Right renal cortex interstitium (tissue), 3 donors: ENCODE data around the gene DNAJC30. TPM values are rescaled to one million over a fixed set of nuclear protein-coding genes. Genes with fewer than 3 reads are reported as not detected.
"Not testable (repeated sequence)": the region's sequence is repeated elsewhere in the genome, so short reads cannot be mapped to it uniquely, and the experiment has no call there.

Experiments
- DNase-seq, 3 donors: peaks; one replicate each; pipeline ENCODE4 v3.0.0-alpha.2; 2013; ENCODE audit warnings: low read depth in 3 of 3, low spot score in 2 of 3
- polyA plus RNA-seq, 3 donors: library from polyadenylated mRNA; unstranded; fragments of 120-200 nt; gene quantifications; one replicate each; pipeline ENCODE4 v1.2.1, GENCODE V29; 2013; ENCODE audit not compliant: insufficient read length in 3 of 3

DNAJC30 gene
- 10 to 100 TPM in 2 of 3 donors, 1 to 10 TPM in 1; 9.1 to 11.5 (median 10.2) TPM for polyA plus RNA-seq

DNA sequence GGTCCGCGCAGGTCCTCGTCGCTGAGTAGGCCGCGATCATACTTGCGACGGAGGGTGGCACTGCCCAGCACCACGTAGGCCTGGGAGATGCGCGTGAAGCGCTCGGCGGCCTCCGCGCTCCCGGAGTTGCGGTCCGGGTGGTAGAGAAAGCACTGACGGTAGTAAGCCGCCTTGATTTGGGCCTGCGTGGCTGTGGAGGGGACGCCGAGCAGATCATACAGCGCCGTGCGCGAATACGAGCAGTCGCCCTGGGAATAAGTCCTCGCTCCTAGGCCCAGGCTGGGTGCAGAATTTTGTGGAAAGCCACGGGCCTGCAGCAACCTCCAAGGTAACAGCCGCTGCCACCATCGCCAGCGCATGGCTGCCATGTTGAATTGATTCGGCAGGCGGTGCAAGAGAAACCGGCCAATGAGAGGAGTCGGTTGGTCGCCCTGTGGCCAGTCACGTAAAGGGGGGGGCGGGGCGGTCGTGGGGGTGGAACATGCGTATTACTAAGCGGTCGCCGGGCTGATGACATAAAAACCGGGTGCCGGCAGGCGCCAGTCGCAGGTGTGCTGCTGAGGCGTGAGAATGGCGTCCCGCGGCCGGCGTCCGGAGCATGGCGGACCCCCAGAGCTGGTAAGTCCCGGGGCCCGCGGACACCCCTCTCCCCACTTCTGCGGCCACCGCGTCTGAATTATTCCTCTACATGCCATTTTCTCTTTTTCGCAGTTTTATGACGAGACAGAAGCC lies at the start of gene DNAJC30, which contains the start of gene BUD23:
TSS of gene DNAJC30 (minus strand) at position 398 of the 732 bp plus-strand sequence. CDS start at position 368, 30 bp downstream.
TSS of gene BUD23 (plus strand) at position 542 of the 732 bp plus-strand sequence. CDS start at position 571, 29 bp downstream.
- DNase-seq, result peak; percentile 81 to 90 (median 84)

DNA sequence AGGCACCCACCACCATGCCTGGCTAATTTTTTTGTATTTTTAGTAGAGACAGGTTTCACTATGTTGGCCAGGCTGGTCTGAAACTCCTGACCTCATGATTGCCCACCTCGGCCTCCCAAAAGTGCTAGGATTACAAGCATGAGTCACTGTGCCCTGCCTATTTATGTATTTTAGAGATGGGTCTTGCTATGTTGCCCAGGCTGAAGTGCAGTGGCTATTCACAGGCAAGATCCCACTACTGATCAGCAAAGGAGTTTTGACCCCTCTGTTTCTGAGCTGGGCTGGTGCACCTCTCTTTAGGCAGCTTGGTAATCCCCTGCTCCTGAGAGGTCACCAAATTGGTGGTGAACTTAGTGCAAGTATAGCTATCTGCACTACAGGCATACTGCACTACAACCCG lies 49.1 kb upstream of the DNAJC30 start:
- no peak for DNase-seq

DNA sequence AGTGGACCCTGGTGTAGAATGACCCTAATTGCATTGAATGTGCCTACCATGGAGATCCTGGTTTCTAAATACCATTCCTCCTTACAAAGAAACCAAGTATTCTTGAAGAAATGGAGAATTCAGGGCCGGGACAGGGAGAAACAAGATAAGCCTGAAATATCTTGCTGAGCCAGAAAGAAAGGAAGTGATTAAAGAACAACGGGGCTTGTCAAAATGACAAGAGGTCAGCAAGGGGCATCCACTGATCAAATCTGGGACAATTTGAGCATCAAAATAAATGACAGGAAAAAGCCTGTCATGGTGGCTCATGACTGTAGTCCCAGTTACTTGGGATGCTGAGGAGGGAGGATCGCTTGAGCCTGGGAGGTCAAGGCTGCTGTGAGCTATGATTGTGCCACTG lies 47.2 kb upstream of the DNAJC30 start:
- DNase-seq, result no peak

DNA sequence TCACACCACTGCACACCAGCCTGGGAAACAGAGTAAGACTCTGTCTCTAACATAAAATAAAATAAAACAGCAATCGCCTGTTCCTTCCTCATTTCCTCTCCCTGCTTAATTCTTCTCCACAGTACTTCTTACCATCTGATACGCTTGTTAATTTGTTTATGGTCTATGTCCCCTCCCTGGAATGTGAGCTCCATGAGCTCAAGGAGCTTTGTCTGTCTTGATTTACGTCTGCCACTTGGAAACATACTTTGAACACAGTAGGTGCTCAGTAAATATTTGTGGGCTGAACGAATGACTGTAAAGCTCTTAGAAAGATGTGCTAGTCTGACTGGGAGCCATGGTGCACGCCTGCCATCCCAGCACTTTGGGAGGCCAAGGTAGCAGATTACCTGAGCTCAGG lies 45.3 kb upstream of the DNAJC30 start:
- no peak for DNase-seq

DNA sequence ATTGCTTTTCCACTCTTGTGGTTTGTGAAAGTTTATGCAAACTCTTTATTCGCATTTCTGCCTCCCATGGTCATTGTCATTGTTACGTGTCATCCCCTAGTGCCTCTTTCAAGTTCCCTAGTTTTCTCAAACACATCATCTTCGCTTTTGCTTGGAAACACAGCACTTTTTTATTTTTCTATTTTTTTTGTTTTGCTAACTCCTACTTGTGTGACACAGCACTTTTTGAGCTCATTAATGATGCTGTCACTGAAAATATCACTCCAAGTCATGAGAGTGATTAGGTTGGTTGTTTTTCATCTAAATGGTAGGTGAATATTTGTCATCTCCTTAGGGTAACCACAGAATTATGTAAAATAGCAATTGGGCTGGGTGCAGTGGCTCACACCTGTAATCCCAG lies 44.7 kb upstream of the DNAJC30 start:
- DNase-seq, result no peak

DNA sequence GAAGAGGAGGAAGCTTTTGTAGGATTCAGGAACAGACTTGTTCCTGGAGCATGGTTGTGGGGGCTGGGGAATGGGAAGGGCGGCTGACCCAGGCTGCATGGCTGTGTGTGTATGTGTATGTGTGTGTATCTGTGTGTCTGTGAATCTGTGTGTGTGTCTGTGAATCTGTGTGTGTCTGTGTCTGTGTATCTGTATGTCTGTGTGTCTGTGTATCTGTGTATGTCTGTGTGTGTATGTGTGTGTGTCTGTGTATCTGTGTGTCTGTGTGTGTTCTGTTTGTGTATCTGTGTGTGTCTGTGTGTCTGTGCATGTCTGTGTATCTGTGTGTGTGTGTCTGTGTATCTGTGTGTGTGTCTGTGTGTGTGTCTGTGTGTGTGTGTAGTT lies 42.8 kb upstream of the DNAJC30 start:
- no peak for DNase-seq

DNA sequence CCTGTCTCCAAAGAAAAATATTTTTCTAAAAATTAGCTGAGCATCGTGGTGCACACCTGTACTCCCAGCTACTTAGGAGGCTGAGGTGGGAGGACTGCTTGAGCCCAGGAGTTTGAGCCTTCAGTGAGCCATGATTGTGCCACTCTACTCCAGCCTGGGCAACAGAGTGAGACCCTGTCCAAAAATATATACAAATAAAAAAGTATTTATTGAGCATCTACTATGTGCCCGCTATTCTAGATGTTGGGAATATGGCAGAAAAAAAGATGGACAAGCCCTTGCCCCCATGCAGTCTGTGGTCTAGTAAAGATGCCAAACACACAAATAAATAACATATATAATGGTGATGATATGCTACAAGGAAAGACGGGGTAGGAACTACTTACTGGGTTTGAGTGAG lies 40.6 kb upstream of the DNAJC30 start:
- no peak for DNase-seq

DNA sequence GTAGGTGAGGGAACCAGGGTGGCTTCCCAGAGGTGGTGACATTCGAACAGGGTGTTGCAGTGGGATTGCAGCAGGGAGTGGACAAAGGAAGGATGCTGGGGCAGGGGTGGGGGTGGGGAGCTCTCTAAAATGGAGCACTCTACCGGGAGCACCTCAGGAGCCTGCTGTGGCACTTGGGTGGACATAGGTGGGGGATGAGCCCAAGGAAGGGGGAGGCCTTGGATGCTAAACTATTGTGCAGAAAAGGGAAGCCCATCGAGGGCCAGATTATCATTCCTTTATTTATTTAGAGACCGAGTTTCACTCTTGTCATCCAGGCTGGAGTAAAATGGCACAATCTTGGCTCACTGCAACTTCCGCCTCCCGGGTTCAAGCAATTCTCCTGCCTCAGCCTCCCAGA lies 39.5 kb upstream of the DNAJC30 start:
- DNase-seq, result no peak

DNA sequence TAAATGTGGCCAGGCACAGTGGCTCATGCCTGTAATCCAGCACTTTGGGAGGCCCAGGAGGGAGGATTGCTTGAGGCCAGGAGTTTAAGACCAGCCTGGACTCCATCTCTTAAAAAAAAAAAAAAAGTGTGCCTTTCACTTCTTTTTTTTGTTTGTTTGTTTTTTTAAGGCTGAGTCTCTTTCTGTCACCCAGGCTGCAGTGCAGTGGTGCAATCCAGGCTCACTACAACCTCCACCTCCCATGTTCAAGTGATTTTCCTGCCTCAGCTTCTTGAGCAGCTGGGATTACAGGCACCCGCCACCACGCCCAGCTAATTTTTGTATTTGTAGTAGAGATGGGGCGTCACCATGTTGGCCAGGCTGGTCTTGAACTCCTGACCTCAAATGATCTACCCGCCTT lies 38.9 kb upstream of the DNAJC30 start:
- not testable (repeated sequence) for DNase-seq

DNA sequence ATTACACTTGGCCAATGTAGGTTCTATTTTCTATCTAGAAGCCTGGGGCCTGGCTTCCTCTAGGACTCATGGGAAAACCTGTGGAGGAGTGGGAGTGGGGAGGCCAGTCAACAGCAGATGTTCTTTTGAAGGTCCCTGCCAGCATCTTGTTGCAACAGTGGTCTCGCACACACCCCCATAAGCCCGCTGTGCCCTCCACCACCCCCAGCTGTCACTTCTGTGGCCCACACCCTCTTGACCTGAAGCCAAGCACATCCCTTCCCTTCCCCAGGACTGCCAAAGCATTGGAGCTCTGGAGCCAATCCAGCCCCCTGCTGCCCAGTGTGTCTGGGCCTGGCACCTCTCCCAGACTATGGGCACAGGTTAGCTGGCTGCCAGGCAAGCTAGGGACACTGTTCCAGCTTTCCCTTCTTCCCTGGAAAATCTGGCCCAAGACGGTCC lies 38.1 kb upstream of the DNAJC30 start:
- no peak for DNase-seq

DNA sequence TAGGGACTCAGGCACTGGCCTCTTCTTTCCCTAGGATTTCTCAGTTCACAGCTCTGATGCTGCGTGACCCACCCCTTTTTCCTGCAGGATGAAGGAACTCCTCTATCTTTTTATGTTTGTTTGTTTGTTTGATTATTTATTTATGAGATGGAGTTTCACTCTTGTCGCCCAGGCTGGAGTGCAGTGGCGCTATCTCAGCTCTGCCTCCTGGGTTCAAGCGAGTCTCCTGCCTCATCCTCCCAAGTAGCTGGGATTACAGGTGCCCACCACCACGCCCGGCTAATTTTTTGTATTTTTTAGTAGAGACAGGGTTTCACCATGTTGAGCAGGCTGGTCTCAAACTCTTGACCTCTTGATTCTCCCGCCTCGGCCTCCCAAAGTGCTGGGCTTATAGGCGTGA lies 37.2 kb upstream of the DNAJC30 start:
- not testable (repeated sequence) for DNase-seq

DNA sequence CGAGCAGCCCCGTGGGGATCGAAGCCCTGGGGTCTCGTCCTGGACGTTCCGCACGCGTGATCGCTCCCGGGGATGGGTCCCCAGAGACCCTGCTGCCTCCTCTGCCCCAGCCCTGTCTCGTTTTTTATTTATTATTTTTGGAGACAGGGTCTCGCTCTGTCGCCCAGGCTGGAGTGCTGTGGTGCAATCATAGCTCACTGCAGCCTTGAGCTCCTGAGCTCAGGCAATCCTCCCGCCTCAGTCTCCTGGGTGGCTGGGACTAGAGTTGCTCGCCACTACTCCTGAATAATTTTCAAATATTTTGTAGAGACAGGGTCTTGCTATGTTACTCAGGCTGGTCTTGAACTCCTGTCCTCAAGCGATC lies 36.5 kb upstream of the DNAJC30 start:
- DNase-seq, result no peak

DNA sequence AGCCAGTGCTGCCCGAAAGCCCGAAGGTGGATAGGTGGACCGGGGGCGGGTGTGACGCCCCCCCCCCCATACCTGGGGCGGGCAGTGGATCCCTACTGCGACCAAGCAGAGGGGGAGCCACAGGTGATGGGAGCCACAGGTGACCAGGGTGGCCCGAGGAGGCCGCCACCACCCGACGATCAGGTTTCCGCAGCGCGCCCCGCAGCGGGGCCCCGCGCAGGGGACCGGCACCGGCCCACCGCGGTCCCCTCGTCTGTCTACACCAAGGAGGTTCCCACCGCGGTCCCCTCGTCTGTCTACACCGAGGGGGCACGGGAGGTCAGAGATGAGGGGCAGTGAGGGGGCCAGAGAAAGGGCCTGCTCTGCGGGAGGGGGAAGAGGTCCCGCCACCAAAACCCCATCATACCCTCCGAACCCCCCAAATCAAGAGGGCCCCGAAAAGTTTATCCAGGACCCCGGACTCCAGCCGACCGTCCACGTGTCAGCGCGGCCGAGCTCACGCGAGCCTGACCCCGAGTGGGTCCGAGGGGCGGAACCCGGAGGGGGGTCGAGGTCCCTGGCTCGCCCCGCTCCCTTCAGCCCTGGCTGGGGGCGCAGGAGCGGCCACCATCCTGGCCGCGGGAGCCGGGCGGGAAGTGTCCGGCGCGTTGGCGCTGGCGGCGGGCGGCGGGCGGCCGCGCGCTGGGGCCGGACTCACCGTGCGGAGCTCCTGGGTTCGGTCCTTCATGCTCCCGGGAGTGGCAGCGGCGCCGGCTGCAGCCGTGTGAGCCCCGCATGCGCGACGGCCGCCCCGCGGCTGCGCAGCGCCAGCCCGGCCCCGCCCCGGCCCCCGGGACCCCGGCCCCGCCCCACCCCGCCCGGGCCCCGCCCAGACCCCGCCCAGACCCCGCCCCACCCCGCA lies 35.9 kb upstream of the DNAJC30 start, which contains the start of gene STX1A:
TSS of gene STX1A (minus strand) at position 765 of the 901 bp plus-strand sequence. CDS start at position 727, 38 bp downstream.
- DNase-seq, result no peak

DNA sequence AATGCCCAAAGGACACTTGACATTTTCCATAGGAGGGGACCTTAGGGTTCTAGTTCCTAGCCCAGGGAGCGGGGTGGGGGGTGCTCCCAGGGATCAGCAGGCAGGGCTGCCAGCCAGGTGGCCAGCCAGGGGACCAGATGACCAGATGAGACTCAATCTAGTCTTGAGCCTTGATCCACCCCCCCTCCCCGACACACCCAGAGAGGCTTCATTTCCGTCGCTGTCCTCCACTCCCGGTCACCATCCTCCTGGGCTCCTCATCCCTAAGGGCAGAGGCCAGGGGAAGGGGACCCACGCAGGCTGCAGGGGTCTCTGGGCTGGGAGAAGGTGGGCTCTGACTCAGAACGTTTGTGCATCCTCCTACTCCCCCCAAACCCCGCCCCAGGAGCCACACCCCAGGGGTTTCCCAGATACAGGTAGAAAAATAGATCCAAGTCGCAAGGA lies 35.2 kb upstream of the DNAJC30 start:
- no peak for DNase-seq

DNA sequence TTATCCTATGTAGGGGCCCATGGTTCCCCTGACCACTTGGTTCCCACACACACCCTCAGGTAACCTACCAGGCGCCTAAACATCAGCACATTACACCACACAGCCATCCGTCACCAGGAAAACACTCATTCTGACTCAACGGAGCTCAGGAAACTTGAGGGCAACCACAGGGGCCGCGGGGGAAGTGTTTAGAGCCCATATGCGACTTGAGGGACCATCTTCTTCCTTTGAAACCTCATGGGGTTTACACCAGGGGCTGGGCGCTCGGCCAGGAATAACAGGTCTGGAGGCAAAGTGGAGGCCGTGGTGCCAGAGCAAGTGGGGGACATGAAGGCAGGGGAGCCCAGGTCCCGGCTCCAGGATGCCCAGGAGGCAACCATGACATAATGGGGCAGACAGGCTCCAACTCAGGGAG lies 34.7 kb upstream of the DNAJC30 start:
- no peak for DNase-seq

DNA sequence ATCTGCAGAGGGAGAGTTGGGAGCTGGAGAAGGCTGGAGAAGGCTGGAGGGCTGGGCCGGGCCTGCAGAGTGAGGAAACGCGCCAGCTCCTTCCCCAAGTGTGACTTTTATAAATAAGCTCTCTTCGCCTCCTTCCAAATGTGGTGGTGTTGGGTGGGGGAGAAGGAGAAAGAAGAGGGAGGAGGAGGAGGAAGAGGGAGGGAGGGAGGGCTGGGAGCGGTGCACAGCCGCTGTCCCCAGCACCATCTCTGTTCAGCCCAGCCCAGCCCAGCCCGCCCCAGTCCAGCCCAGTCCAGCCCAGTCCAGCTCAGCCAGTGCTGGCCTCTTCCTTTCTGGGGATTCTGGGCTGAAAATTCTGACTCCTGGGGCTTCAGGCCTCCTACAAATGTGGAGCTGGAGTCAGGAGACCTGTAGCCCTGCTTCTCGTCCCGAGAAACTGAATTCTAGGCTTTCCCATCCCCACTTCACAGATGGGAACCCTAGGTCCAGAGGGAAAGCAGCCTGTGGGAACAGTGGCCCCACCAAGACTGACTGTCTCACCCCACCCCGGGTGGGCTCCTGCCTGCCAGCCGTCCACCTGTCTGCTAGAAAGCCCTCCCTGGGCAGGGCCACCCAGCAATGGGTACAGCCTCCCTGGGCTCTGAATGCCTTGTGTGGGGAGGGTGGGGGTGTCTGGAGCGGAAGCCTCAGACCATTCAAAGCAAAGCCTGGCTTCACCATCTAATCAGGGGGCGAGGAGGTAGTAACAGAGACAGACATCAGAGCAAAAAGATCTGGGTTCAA lies 34.0 kb upstream of the DNAJC30 start:
- no peak for DNase-seq

DNA sequence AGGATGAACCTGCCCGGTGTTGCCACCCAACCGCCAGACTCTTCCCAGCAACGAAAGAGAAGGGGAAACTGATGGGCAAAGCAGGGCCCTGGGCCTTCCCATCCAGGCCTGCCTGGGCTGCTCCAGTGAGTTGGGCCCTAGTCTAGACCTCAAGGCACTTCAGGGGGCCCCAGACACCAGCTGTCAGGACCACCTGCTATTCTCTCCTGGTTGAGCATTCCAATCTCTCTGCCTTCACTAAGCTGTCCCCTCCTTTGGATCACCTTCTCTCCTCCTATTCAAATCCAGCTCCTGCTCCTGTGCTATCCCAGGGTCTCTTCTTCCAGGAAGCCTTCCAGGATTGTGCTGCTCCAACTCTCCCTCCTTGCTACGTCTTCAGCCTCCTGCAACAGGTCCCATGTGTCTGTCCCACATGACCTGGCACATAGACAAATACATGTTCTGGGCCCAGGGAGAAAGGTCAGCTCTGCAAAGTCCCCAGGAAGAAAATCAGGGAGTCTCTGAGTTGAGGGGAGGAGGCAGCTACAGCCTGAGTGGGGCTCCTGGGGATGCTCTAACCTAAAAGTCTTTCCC lies 33.2 kb upstream of the DNAJC30 start:
- no peak for DNase-seq

DNA sequence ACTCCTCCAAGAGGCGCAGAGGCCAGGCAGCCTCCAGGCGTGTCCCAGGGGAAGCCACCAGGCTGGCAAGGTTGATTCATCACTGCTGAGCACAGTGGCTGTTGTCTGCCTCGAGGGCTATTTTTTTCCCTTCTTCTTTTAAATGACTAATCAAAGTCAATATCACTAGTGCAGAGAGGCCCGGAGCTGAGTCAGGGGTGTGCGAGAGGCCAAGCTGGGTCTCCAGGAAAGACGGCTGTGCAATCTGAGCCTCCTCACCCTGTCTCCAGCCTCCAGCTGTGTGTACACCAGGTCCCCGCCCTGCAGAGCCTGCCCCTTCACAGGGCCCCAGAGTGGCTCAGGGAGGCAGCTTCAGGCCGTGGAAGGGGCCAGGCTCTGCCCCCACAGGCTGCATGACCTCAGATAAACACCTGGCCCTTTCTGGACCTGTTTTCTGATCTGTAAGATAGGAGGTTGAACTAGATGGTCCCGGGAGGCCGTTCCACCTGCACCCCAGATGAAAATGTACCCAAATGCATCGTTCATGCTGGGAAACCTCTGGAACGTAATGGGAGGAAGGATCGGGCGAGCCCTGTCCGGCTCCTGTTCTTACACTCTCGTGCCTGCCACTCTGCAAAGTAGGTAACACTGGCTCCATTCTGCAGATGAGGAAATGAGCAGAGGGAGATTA lies 32.5 kb upstream of the DNAJC30 start:
- DNase-seq, result no peak

DNA sequence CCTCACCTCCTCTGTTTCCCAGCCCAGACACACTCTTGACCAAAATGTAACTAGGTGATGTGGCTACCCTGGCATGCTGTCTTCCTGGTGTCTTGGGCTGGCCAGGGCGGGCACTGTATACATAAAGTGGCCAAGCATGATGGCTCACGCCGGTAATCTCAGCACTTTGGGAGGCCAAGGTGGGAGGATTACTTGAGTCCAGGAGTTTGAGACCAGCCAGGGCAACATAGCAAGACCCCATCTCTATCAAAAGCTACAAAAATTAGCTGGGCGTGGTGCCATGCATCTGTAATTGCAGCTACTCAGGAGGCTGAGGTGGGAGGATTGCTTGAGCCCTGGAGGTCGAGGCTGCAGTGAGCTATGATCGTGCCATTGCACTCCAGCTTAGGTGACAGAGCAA lies 30.1 kb upstream of the DNAJC30 start:
- not testable (repeated sequence) for DNase-seq

DNA sequence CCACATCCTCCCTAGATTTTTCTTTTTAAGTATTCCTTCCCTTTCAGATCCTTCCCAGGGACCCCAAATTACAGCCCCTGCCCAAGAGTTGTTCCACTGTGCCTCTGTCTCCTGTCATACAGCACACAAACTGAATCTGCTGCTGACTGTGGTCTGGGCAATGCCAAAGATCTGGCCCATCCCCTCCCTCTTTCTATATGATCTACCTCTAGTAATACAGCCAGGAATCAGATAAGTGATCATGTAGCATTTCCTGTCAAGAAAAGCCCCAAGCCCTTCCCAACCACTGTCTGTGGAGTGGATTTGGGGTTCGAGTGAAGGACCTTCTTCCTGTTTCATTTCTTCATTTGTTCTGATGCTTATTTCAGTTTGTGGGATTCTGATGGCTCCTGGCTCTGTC lies 29.5 kb upstream of the DNAJC30 start:
- DNase-seq, result no peak
